Inflammatory macrophage (primary cell): ENCODE data around the gene LCN10.
A peak's percentile ranks its signal among the peaks of the same experiment; 100 is the strongest.
"Not testable (repeated sequence)": the region's sequence is repeated elsewhere in the genome, so short reads cannot be mapped to it uniquely, and the experiment has no call there.

Experiments
- DNase-seq, 2 donors: peaks; one replicate each; pipeline ENCODE4 v3.0.0-alpha.2; 2020 to 2022

The LCN10 gene

GRCh38 chr9:136718345-136719194, 24.2 kb downstream of the LCN10 start:
- DNase-seq: no peak

DNA sequence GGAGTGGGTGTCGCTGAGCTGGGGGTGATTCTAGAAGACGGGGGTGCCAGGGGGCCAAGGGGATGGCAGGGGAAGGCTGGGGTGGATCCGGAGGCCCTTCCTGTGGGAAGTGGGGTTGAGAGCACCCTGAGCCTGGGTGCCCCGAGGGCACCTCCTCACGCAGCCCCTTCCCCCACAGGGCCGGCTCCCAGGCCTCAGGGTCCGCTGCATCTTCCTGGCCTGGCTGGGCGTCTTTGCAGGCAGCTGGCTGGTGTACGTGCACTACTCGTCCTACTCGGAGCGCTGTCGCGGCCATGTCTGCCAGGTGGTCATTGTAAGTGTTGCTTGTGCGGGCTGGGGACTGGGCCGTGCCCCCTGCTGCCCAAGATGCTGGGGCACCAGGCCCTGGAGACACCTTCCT, 25.3 kb downstream of the LCN10 start:
- no peak for DNase-seq

DNA sequence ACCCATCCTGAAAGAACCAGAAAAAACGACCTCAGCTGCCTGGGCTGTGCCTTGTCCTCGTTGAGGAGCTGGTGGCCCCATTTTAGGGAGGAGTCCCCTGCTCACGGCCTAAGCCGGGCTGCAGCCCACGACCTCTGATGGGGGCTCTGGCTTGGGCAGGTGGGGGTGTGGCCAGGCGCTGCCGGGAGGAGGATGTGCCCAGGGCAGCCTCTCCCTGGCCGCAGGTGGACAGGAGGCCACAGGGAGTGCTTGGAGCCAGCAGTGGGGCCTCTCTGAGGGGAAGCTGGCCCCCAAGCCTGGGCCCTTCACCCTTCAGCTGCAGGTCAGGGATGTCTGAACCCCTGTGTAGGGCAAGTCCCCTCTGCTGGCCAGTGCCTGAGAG, 27.9 kb downstream of the LCN10 start:
- no peak for DNase-seq

GRCh38 chr9:136714096-136714892, 28.4 kb downstream of the LCN10 start:
- DNase-seq: no peak

GRCh38 chr9:136713550-136713949, 29.2 kb downstream of the LCN10 start:
- no peak for DNase-seq

DNA sequence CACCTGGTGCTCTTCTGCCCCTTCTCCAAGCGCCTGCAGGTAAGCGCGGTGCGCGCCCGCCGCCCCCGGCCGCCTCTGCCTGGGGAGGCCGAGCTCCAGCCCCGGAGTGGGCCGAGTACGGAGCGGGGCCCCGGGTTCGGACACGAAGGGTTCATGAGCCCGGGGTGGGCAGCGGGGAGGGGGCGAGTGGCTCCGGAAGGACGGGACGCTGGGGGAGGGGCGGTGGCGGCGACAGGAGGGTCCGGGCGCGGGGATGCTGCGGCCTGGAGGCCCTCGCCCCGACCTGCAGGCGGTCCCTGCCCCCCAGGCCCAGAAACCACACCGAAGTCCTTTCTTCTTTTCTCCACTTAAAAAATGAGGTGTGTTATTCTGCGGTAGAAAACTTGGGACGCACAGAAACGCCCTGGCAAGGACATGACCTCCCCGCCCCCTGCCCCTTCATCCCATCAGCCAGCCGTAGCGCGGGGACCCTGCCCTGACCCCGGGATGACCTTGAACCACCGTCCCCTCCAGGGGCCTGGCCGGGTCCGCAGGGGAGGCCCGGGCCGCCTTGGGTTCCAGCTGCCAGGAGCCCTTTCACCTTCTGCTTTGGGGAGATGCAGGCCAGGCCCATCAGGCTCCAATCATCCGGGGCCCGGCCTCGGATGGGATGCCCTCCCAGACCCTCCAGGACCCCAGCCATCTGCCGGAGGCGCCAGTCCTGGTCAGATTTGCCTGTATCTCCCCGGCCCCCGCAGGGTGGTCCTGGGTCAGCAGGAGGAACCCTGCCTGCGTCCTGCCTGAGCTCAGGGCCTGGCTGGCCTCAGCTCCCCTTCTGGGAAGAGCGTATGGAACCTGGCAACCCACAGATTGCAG, 29.8 kb downstream of the LCN10 start:
- DNase-seq: no peak

DNA sequence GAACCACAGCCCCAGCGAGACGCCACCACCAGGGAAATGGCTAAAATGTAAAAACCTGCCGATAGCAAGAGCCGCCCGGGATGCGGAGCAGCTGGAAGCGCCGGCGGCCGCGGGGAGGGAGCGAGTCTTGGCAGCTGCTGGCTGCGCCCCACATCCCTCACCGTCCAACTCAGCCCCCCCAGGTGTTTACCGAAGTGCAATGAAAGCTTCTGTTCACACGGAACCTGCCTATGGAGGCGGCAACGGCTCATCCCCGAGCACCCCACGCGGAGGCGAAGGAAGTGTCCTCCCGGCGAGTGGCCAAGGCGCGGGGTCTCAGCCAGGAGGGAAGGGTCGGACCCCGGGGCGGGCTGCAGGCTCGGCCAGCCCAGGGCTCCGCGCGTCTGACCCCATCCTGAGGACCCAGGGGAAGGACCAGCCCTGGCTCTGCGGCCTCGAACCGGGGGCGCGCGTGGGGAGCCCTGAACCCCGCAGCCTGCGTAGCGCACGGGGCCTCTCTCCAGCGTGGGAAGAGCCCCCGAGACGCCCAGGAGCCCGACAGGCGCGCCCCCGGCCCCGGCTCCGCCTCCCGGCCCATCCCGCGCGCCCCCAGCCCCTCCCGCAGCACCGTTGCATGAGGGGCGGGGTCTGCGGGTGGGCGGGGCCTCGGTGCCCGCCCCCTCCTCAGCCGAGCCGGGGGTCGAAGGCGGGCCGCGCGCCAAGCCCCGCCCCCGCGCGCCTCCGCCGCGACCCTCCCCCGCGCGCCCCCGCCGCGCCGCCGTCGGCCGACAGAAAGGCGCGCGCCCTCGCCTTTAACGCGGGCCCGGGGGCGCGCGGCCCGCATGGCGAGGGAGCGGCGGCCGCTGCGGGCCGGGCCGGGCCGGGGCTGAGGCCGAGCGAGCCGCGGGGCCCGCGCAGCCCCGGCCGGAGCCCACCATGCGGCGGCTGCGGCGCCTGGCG, 30.7 kb downstream of the LCN10 start, which contains the start of gene DIPK1B:
TSS of gene DIPK1B (plus strand) at position 822 of the 939 bp plus-strand sequence. CDS start at position 916, 94 bp downstream.
- no peak for DNase-seq

DNA sequence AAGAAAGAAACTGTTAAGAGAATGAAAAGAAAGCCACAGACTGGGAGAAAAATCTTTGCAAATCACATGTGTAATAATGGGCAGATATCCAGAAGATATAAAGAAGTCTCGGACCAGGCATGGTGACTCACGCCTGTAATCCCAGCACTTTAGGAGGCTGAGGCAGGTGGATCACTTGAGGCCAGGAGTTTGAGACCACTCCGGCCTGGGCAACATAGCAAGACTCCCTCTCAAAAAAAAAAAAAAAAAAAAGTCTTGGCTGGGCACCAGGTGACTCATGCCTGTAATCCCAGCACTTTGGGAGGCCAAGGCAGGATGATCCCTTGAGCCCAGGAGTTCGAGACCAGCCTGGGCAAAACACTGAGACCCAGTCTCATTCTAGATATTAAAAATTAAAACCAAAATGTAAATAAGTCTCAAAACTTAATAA, 31.5 kb downstream of the LCN10 start:
- not testable (repeated sequence) for DNase-seq

GRCh38 chr9:136710543-136710942, 32.2 kb downstream of the LCN10 start:
- DNase-seq: no peak

DNA sequence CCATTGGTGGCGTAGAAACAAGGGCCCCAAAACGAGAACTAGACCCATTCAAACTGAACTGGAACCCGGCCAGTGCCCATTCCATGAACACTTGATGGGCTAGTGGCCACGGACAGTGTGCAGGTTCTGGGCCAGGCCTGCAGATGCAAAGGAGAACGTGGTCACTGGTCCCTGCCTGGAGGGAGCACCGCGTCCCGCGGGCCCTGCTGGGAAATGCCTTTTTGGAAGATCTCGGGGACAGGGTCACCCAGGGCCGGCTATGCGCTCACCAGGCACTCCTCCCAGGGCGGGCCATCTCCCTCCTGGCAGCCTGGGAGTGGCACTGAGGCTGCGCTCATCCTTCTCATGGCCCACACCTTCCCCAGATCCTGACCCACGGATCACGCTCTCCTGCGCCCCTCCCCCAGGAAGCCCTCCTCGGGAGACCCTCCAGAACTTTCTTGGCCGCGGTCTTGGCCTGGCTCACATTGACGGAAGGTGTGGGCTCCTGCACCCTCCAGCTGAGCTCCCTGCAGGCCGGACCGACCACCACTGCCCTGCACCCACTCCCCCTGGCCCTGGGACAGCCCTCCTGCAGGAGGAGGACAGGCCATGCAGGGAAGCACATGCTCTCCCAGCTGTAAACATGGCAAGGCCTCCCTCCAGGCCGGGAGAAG, 33.2 kb downstream of the LCN10 start:
- DNase-seq: no peak

DNA sequence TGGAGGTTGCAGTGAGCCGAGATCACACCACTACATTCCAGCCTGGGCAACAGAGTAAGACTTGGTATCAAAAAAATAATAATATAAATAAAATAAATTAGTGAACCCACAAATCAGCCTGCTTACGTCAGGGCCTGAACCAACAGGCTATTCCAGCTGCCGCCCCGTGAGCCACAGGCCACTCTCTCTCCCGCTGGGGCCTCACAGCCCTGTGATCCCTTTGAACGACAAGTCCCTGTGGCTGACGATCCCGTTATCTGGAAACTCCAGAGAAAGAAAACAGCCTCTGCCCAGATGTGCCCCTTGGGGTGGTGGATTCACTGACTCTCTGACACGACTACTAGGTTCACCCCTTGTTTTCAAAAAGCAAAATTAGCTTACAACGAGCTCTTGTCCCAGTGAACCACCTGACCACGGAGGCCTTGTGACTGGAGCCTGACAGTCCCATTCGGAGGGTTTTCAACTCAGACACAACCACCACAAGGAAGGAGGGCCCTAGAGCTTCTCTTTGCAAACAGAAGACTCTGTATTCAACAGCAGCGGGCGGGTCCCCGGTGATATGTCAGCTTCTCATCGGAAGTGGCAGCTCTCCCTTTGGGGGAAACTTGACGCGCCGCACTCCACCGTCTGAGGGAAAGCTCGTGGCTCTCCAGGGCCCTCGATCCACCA, 34.8 kb downstream of the LCN10 start:
- DNase-seq: no peak

- no peak for DNase-seq
Measured at GRCh38 chr9:136707011-136707410, 35.7 kb downstream of the LCN10 start.

- DNase-seq: peak; percentile 30 to 58
Measured at GRCh38 chr9:136705564-136705963, 37.2 kb downstream of the LCN10 start.

GRCh38 chr9:136704741-136705140, 38.0 kb downstream of the LCN10 start:
- not testable (repeated sequence) for DNase-seq

DNA sequence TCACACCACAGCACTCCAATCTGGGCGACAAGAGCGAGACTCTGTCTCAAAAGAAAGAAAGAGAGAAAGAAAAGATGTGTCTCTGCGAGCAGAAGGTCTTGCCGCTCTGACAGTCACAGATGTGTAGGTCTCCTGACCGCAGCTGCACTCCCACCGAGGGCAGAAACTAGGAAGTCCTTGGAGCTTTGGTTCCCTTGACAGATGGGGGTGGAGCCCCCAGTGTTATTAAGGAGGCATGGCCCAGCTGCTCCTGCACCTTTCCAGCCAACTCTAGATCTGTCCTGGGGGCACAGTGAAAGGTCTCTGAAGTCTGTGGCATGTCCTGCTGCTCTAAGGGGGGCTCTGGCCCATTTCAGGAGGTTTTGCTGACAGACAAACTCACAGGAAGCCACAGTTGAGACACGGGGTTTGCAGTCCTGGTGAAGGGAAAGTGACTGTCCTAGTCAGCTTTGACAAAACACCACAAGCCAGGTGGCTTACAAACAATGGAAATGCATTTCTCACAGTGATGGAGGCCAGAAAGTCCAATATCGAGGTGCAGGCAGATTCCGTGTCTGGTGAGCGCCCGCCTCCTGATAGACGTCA, 39.4 kb downstream of the LCN10 start:
- DNase-seq: peak; percentile 52 to 84

GRCh38 chr9:136701668-136702053, 41.1 kb downstream of the LCN10 start:
- DNase-seq: no peak

GRCh38 chr9:136700959-136701667, 41.6 kb downstream of the LCN10 start:
- DNase-seq: peak; percentile 28 to 65

DNA sequence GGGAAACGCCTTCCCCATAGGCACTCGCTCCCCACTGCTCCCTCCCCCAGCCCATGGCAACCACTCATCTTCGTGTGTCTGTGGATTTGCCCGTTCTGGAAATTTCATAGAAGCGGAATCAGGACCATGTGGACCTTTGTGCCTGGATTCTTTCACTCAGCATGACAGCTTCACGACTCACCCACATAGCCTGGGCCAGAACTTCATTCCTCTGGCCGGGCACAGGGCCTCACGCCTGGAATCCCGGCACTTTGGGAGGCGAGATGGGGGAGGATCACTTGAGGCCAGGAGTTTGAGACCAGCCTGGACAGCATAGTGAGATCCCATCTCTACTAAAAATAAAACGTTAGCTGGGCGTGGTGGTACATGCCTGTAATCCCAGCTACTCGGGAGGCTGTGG, 42.4 kb downstream of the LCN10 start:
- no peak for DNase-seq

DNA sequence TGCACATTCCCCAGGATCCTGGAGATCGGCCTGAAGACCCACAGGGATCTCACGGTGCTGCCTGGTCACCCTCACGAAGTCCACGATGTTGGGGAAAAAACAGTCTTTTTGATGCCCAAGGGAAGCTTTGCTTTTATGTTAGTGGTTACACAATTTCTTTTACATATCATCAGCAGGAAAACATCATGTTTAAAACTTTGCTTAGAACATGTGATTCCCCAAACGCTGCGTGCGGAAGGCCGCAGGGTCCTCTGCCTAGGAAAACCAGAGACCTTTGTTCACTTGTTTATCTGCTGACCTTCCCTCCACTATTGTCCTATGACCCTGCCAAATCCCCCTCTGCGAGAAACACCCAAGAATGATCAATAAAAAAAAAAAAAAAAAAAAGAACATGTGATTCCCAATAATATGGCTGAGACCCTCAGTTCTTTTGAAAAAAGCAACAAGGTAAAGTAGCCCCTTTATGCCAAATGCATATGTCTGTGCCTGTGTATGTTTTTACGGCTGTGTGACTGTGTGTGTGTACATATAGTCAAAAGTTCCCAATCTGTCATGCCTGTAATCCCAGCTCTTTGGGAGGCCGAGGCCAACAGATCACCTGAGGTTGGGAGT, 44.0 kb downstream of the LCN10 start:
- no peak for DNase-seq
